Activated T-cell treated with anti-CD3 and anti-CD28 coated beads, Interleukin-2, amount 50 U/mL, for 1 hour (primary cell): Measurements from ENCODE around the gene SAFB.

Experiments used
- DNase-seq: peaks from one replicate; pipeline ENCODE4 v3.0.0-alpha.2; 2020

Gene SAFB

GRCh38 chr19:5628919-5629481 lies 6.1 kb downstream of the SAFB start:
- DNase-seq, result no peak

GRCh38 chr19:5631567-5632240 lies 8.8 kb downstream of the SAFB start:
- no peak for DNase-seq

- DNase-seq, result no peak
Observed at GRCh38 chr19:5632241-5632612, 9.3 kb downstream of the SAFB start.

- DNase-seq, result no peak
Observed at GRCh38 chr19:5632657-5633056, 9.8 kb downstream of the SAFB start.

- no peak for DNase-seq
Observed at GRCh38 chr19:5635427-5635826, 12.5 kb downstream of the SAFB start.

GRCh38 chr19:5637971-5638370 lies 15.1 kb downstream of the SAFB start:
- no peak for DNase-seq

GRCh38 chr19:5641171-5641570 lies 18.3 kb downstream of the SAFB start:
- peak; percentile 0 for DNase-seq

GRCh38 chr19:5642204-5642603 lies 19.3 kb downstream of the SAFB start:
- DNase-seq, result peak; percentile 4

- DNase-seq, result no peak
Observed at GRCh38 chr19:5643060-5643459, 20.2 kb downstream of the SAFB start.

GRCh38 chr19:5644037-5644436 lies 21.2 kb downstream of the SAFB start:
- no peak for DNase-seq

GRCh38 chr19:5645409-5645808 lies 22.5 kb downstream of the SAFB start:
- peak; percentile 4 for DNase-seq

- no peak for DNase-seq
Observed at GRCh38 chr19:5646703-5647102, 23.8 kb downstream of the SAFB start.

GRCh38 chr19:5648464-5648863 lies 25.6 kb downstream of the SAFB start:
- DNase-seq, result no peak

- no peak for DNase-seq
Observed at GRCh38 chr19:5651361-5651760, 28.5 kb downstream of the SAFB start.

- no peak for DNase-seq
Observed at GRCh38 chr19:5652261-5652660, 29.4 kb downstream of the SAFB start.

- no peak for DNase-seq
Observed at GRCh38 chr19:5654931-5655330, 32.0 kb downstream of the SAFB start.

GRCh38 chr19:5655412-5655811 lies 32.5 kb downstream of the SAFB start:
- no peak for DNase-seq

GRCh38 chr19:5661483-5661882 lies 38.6 kb downstream of the SAFB start:
- DNase-seq, result no peak

GRCh38 chr19:5663904-5664303 lies 41.0 kb downstream of the SAFB start:
- DNase-seq, result no peak

- no peak for DNase-seq
Observed at GRCh38 chr19:5664515-5664914, 41.6 kb downstream of the SAFB start.

- no peak for DNase-seq
Observed at GRCh38 chr19:5665781-5666513, 43.1 kb downstream of the SAFB start.

- no peak for DNase-seq
Observed at GRCh38 chr19:5666921-5667610, 44.2 kb downstream of the SAFB start.

GRCh38 chr19:5667751-5668271 lies 44.9 kb downstream of the SAFB start:
- DNase-seq, result no peak

- DNase-seq, result no peak
Observed at GRCh38 chr19:5669212-5669611, 46.3 kb downstream of the SAFB start.
